GM18520 (cell line): ENCODE results near the gene MIER3.
"Not testable (repeated sequence)": the region's sequence is repeated elsewhere in the genome, so short reads cannot be mapped to it uniquely, and the experiment has no call there.

Source experiments
- ATAC-seq: cut with Tn5 transposase; IDR thresholded peaks from one replicate; pipeline ENCODE4 v1.9.1; 2021; ENCODE audit not compliant: unreplicated experiment

Gene MIER3

GRCh38 chr5:56951946-56952691 is at the start of gene MIER3:
Gene MIER3 (minus strand): TSS chr5:56952123. CDS start chr5:56952102, 21 bp downstream.
- peak; percentile 85 for ATAC-seq

GRCh38 chr5:56995596-56995995 is 43.7 kb upstream of the MIER3 start:
- ATAC-seq = no peak

- no peak for ATAC-seq
These were observed 41.3 kb upstream of the MIER3 start for GRCh38 chr5:56993241-56993640.

- ATAC-seq = no peak
These were observed 37.8 kb upstream of the MIER3 start for GRCh38 chr5:56989676-56990075.

GRCh38 chr5:56988490-56988889 is 36.6 kb upstream of the MIER3 start:
- no peak for ATAC-seq

GRCh38 chr5:56987171-56987570 is 35.2 kb upstream of the MIER3 start:
- no peak for ATAC-seq

GRCh38 chr5:56986626-56986947 is 34.7 kb upstream of the MIER3 start:
- ATAC-seq = no peak

GRCh38 chr5:56985936-56986625 is 34.2 kb upstream of the MIER3 start:
- no peak for ATAC-seq

GRCh38 chr5:56984445-56984844 is 32.5 kb upstream of the MIER3 start:
- ATAC-seq = no peak

- peak; percentile 51 for ATAC-seq
These were observed 31.9 kb upstream of the MIER3 start for GRCh38 chr5:56983593-56984361.

- no peak for ATAC-seq
These were observed 29.8 kb upstream of the MIER3 start for GRCh38 chr5:56981548-56982315.

GRCh38 chr5:56979968-56980367 is 28.0 kb upstream of the MIER3 start:
- ATAC-seq = no peak

GRCh38 chr5:56979526-56979925 is 27.6 kb upstream of the MIER3 start:
- not testable (repeated sequence) for ATAC-seq

GRCh38 chr5:56977822-56978221 is 25.9 kb upstream of the MIER3 start:
- ATAC-seq = no peak

GRCh38 chr5:56977021-56977420 is 25.1 kb upstream of the MIER3 start:
- ATAC-seq = no peak

- ATAC-seq = no peak
These were observed 22.3 kb upstream of the MIER3 start for GRCh38 chr5:56974241-56974640.

GRCh38 chr5:56973473-56973872 is 21.6 kb upstream of the MIER3 start:
- ATAC-seq = no peak

GRCh38 chr5:56971275-56971674 is 19.4 kb upstream of the MIER3 start:
- no peak for ATAC-seq

- ATAC-seq = no peak
These were observed 12.2 kb upstream of the MIER3 start for GRCh38 chr5:56964173-56964572.

- ATAC-seq = no peak
These were observed 11.3 kb upstream of the MIER3 start for GRCh38 chr5:56963246-56963645.

GRCh38 chr5:56962286-56962685 is 10.4 kb upstream of the MIER3 start:
- ATAC-seq = no peak
